ENCODE results near the gene C3orf20. TPM values are rescaled to one million over a fixed set of nuclear protein-coding genes. Genes with fewer than 3 reads are reported as not detected.

C3orf20 gene
- total and polyA plus RNA-seq, 2 of the 13 experiments (the other 11 are each of a cell fraction or from before 2014, with no cell fraction given): 0.03 to 0.04 TPM

GRCh38 chr3:14797731-14798130, 122.8 kb downstream of the C3orf20 start (continued):
- TF ChIP-seq ZNF687 (CRISPR knock-in tag; IDR thresholded peaks at IDR 0.05) (peak; percentile 28; the same call in 1 of the 2 replicates), SALL1 (CRISPR knock-in tag; IDR thresholded peaks at IDR 0.05) (peak; percentile 36; the same call in 1 of the 2 replicates), REPIN1 (CRISPR knock-in tag; IDR thresholded peaks at IDR 0.05; ENCODE audit: borderline replicate concordance, low read depth) (no peak), ELF1 (CRISPR knock-in tag; IDR thresholded peaks at IDR 0.05) (no peak), ZFAT (CRISPR knock-in tag; conservative IDR thresholded peaks at IDR 0.05) (no peak), ZBTB8A (CRISPR knock-in tag; IDR thresholded peaks at IDR 0.05; ENCODE audit: borderline replicate concordance, low read depth) (no peak), FOSL2 (CRISPR knock-in tag; IDR thresholded peaks at IDR 0.05) (peak; percentile 79)

GRCh38 chr3:14798231-14798630, 123.3 kb downstream of the C3orf20 start:
- no peak overlapping the region for H3K4me3 ChIP-seq (replicated peaks in 1 of 3; ENCODE audit: insufficient read depth in 1 of 3, low read depth in 2 of 3, low read length in 3 of 3)
- BruUV-seq (replicated peaks): no TSS peak
- no peaks in the 10 kb centered on the region for H4K20me1 ChIP-seq (ENCODE audit: insufficient read depth, low read length)
- no peak for DNase-seq (ENCODE audit: low spot score)
- FAIRE-seq: no peak
- H3K9ac ChIP-seq (ENCODE audit: insufficient read depth, low read depth, low read length): no peak overlapping the region
- H3K36me3 ChIP-seq (replicated peaks in 1 of 2; ENCODE audit: control insufficient read depth in 1 of 2, insufficient read depth in 2 of 2, low read length in 2 of 2): no peaks in the 10 kb centered on the region
- peaks cover 32% of the 10 kb centered on the region for H3K4me1 ChIP-seq (ENCODE audit: insufficient read depth, low read length)
- POLR2A ChIA-PET: no interaction called here
- H3K27me3 ChIP-seq (ENCODE audit: control insufficient read depth in 1 of 2, insufficient read depth in 2 of 2, low read length in 2 of 2): peaks cover 0 to 8% of the 10 kb centered on the region in 2 experiments; a peak in 2 of 5 replicates
- H3K9me3 ChIP-seq (ENCODE audit: low read length): no peaks in the 10 kb centered on the region
- intact Hi-C loops (cut with micrococcal nuclease; ENCODE audit: unreplicated experiment) (no loop called here), in situ Hi-C loops (cut with HindIII; ENCODE audit: extremely low pct_ligation_motif_present, low pct_unique_long_range_greater_than_20kb) (no loop called here)
- H3K27ac ChIP-seq (ENCODE audit: extremely low read length, insufficient read depth, low read length): no peak overlapping the region
- H3K79me2 ChIP-seq (ENCODE audit: insufficient read depth, low read length): no peaks in the 10 kb centered on the region
- WGBS (ENCODE audit: low lambda C conversion rate): 42% methylated on average over 2 of the region's 6 CpGs
- CTCF ChIA-PET (ENCODE audit: low intra/inter-chr PET ratio, low total read pairs): no interaction called here
- no peak overlapping the region for H3K4me2 ChIP-seq (ENCODE audit: low read depth, low read length)
- no peak for ATAC-seq
- no peak overlapping the region for H2AFZ ChIP-seq (ENCODE audit: low read length)
- no peak for TF ChIP-seq HNRNPH1 (optimal IDR thresholded peaks at IDR 0.05; ENCODE audit: low read depth, low read length)
- no peak for TF ChIP-seq RBAK (CRISPR knock-in tag; IDR thresholded peaks at IDR 0.05)
- TF ChIP-seq GLI4 (CRISPR knock-in tag; IDR thresholded peaks at IDR 0.05; ENCODE audit: borderline replicate concordance): no peak

All from HepG2 (cell line).